Gastroesophageal sphincter (tissue), 3 donors: ENCODE measurements around the gene MBNL1.

Experiments
- CTCF ChIP-seq, 4 experiments: fragments of 200-600 bp in 2 of 4; fragments of 450-650 bp in 2 of 4; sonication (generic) in 1 of 4; IDR thresholded peaks; one replicate each; pipeline ENCODE4 v1.5.1; 2017 to 2019; ENCODE audit warnings: antibody characterized with exemption in 4 of 4, mild to moderate bottlenecking in 2 of 4, moderate library complexity in 2 of 4
- EP300 ChIP-seq: sonication (generic); formaldehyde crosslinking; IDR thresholded peaks from one replicate; pipeline ENCODE4 v1.6.1; 2017; ENCODE audit warnings: antibody characterized with exemption, mild to moderate bottlenecking
- POLR2A ChIP-seq, 2 donors: fragments of 450-650 bp; IDR thresholded peaks; one replicate each; pipeline ENCODE4 v1.6.1; 2017; ENCODE audit warnings: antibody characterized with exemption in 2 of 2, mild to moderate bottlenecking in 2 of 2, moderate library complexity in 1 of 2

DNA sequence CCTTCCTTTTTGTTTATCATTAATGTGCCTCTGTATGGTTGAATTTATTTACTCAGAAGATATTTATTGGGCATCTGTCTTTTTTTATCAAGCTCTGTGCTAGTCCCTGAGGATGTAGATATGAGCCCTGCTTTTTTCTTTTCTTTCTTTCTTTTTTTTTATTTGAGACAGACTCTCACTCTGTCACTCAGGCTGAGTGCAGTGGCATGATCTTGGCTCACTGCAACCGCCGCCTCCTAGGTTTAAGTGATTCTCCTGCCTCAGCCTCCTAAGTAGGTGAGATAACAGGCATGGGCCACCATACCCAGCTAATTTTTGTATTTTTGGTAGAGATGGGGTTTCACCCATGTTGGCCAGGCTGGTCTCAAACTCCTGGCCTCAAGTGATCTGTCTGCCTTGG is 58.5 kb downstream of the MBNL1 start:
- TF ChIP-seq CTCF (IDR thresholded peaks at IDR 0.05) (no peak), POLR2A (IDR thresholded peaks at IDR 0.05) (no peak), EP300 (no peak)
